RWPE1 (cell line): ENCODE data around the gene STPG1.

Source experiments
- CTCF ChIA-PET: fragments of 350-600 bp; sonication (Branson Sonifier 250); formaldehyde crosslinking; extraction: SDS; loops from one replicate; lab custom pipeline; 2021; lab: Yijun Ruan, JAX
- POLR2A ChIA-PET: fragments of 400-600 bp; formaldehyde crosslinking; extraction: SDS; loops from one replicate; lab custom pipeline; 2020; ENCODE audit warnings: antibody characterized with exemption; ENCODE audit not compliant: low non-redundant PET; lab: Yijun Ruan, JAX
- DNase-seq: peaks from one replicate; pipeline ENCODE4 v3.0.0; 2012; ENCODE audit warnings: low spot score
- H3K27ac ChIP-seq: fragments of 450-650 bp; 2 replicates; pipeline ENCODE4 v1.5.1; 2017
- CTCF ChIP-seq: fragments of 450-650 bp; conservative IDR thresholded peaks from 2 replicates; pipeline ENCODE4 v1.5.1; 2017; ENCODE audit warnings: low read depth, mild to moderate bottlenecking

Gene STPG1

GRCh38 chr1:24319312-24319863 is 94.2 kb downstream of the STPG1 start, which contains the start of gene GRHL3:
TSS of gene GRHL3 (plus strand) at chr1:24319357. CDS start at chr1:24319552, 195 bp downstream.
- TF ChIP-seq CTCF = no peak
- ChIA-PET POLR2A (interaction anchor here (0.6 kb wide), 1 partner anchor 118 kb away, joined by 3 read pairs; no protein-coding TSS in a partner anchor), CTCF (interaction anchor here (0.6 to 3.9 kb wide), 5 partner anchors 9 to 117 kb away, joined by 3 to 13 read pairs (median 3); no protein-coding TSS in a partner anchor)
- peak; percentile 94 for DNase-seq
- peak within 1 kb of the TSS; percentile 86 for H3K27ac ChIP-seq

GRCh38 chr1:24318615-24319311 is 94.8 kb downstream of the STPG1 start:
- POLR2A ChIA-PET = interaction anchor here (0.6 kb wide), 1 partner anchor 158 kb away, joined by 3 read pairs; no protein-coding TSS in a partner anchor
- no peak for DNase-seq

GRCh38 chr1:24317956-24318614 is 95.5 kb downstream of the STPG1 start:
- CTCF ChIA-PET = interaction anchor here (1.0 to 1.8 kb wide), 3 partner anchors 23 to 116 kb away, joined by 3 to 11 read pairs (median 7); no protein-coding TSS in a partner anchor
- TF ChIP-seq CTCF = no peak

More at GRCh38 chr1:24318615-24319311, 94.8 kb downstream of the STPG1 start:
- CTCF ChIA-PET = interaction anchor here (0.6 to 3.9 kb wide), 5 partner anchors 10 to 117 kb away, joined by 3 to 13 read pairs (median 7); no protein-coding TSS in a partner anchor
- TF ChIP-seq CTCF = no peak
- peak overlapping the region; percentile 86 for H3K27ac ChIP-seq

GRCh38 chr1:24317081-24317480 is 96.5 kb downstream of the STPG1 start:
- ChIA-PET POLR2A (interaction anchor here (0.6 kb wide), 1 partner anchor 115 kb away, joined by 3 read pairs; no protein-coding TSS in a partner anchor), CTCF (interaction anchor here (0.5 to 1.4 kb wide), 6 partner anchors 20 to 303 kb away, joined by 3 to 11 read pairs (median 4); no protein-coding TSS in a partner anchor)

More at GRCh38 chr1:24317956-24318614, 95.5 kb downstream of the STPG1 start:
- DNase-seq = no peak
- H3K27ac ChIP-seq = peak overlapping the region; percentile 86
- POLR2A ChIA-PET = interaction anchor here (0.6 kb wide), 1 partner anchor 158 kb away, joined by 3 read pairs; no protein-coding TSS in a partner anchor

GRCh38 chr1:24316645-24317044 is 96.9 kb downstream of the STPG1 start:
- TF ChIP-seq CTCF = no peak
- ChIA-PET POLR2A (interaction anchor here (0.6 kb wide), 1 partner anchor 115 kb away, joined by 3 read pairs; no protein-coding TSS in a partner anchor), CTCF (interaction anchor here (0.5 to 1.0 kb wide), 4 partner anchors 19 to 303 kb away, joined by 3 to 4 read pairs (median 3); no protein-coding TSS in a partner anchor)
- DNase-seq = no peak
- H3K27ac ChIP-seq = peak overlapping the region; percentile 86

More at GRCh38 chr1:24317081-24317480, 96.5 kb downstream of the STPG1 start:
- H3K27ac ChIP-seq = peak overlapping the region; percentile 86
- DNase-seq = peak; percentile 95
- TF ChIP-seq CTCF = no peak
